Left lung (tissue), 10 donors: Measurements from ENCODE around the gene NAT8. TPM values are rescaled to one million over a fixed set of nuclear protein-coding genes. Genes with fewer than 3 reads are reported as not detected.
"Not testable (repeated sequence)": the region's sequence is repeated elsewhere in the genome, so short reads cannot be mapped to it uniquely, and the experiment has no call there.

Experiments
- ATAC-seq: fragments of 200-7000 bp; cut with Tn5 transposase; one replicate; pipeline ENCODE4 v1.9.1; 2020; ENCODE audit warnings: moderate library complexity
- DNase-seq, 4 donors: peaks; one replicate each; pipeline ENCODE4 v3.0.0-alpha.2; 2013 to 2020
- H3K27ac ChIP-seq, 2 donors: fragments of 200-600 bp; sonication (generic) in 1 of 2; one replicate each; pipeline versions ENCODE4 v1.5.0 to v1.8.0; 2020 to 2021
- H3K27me3 ChIP-seq, 2 donors: fragments of 200-600 bp; sonication (generic) in 1 of 2; one replicate each; pipeline versions ENCODE4 v1.5.0 to v1.8.0; 2020 to 2021
- H3K36me3 ChIP-seq, 2 donors: fragments of 200-600 bp; sonication (generic) in 1 of 2; one replicate each; pipeline versions ENCODE4 v1.5.0 to v1.8.0; 2020 to 2021
- H3K4me1 ChIP-seq, 2 donors: fragments of 200-600 bp; one replicate each; pipeline ENCODE4 v1.8.0; 2021
- H3K4me3 ChIP-seq, 2 donors: fragments of 200-600 bp; sonication (generic) in 1 of 2; one replicate each; pipeline versions ENCODE4 v1.5.0 to v1.8.0; 2020 to 2021; ENCODE audit warnings: mild to moderate bottlenecking in 1 of 2
- H3K9me3 ChIP-seq, 2 donors: fragments of 200-600 bp; sonication (generic) in 1 of 2; one replicate each; pipeline versions ENCODE4 v1.5.0 to v1.8.0; 2020 to 2021
- intact Hi-C, 2 donors: fragments of 100-400 bp; cut with DNase I; formaldehyde crosslinking; loops; one replicate each; pipeline versions ENCODE4 v1.11.2 to v1.14.2; 2022
- polyA plus RNA-seq, 6 donors: library from polyadenylated mRNA; unstranded; fragments of 120-200 nt; gene quantifications; one replicate each; pipeline ENCODE4 v1.2.1, GENCODE V29; 2013; ENCODE audit not compliant: insufficient read length in 6 of 6
- total RNA-seq, 2 donors: library from RNA; stranded (reverse); fragmentation: NEBNext Ultra II Directional; extraction: Animal tissue kit (Norgen Biotek cat#: 25700); gene quantifications; one replicate each; pipeline ENCODE4 v1.2.1, GENCODE V29; 2021
- TF ChIP-seq, protein P1 (sequence below), 2 donors: fragments of 200-600 bp; sonication (generic) in 1 of 2; IDR thresholded peaks; one replicate each; pipeline versions ENCODE4 v1.5.0 to v1.8.0; 2021; ENCODE audit warnings: antibody characterized with exemption in 2 of 2
- donor health status: DM: no; HTN: yes; CAD: no.
- donor health status: DM: no; HTN: no; CAD: no.

The NAT8 gene
- total and polyA plus RNA-seq, 8 donors: 0.97 to 1.7 (median 1.2) TPM; not detected in 2

DNA sequence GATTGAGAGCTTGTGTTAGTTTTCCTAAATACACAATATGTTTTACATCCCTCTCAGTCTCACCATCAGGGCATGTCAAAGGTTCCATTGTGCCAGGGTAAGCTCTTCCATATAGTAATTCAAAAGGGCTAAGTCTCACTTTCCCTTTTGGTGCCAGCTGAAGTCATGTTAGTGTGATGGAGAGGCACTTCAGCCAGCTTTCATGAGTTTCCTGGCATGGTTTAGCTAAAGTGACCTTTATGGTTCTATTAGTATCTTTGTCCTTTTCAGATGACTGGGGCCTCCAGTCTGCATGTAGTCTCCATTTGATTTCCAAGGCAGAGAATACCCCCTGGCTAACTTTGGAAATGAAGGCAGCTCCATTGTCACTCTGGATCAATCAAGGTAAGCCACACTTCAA is 27.2 kb downstream of the NAT8 start:
- no peak for DNase-seq
- intact Hi-C loops: no loop called here
- no peak for ATAC-seq
- H3K4me1 ChIP-seq: no peaks in the 10 kb centered on the region
- H3K4me3 ChIP-seq: no peak overlapping the region
- peaks cover 0 to 6% of the 10 kb centered on the region in 2 donors for H3K36me3 ChIP-seq
- H3K27ac ChIP-seq: no peak overlapping the region
- TF ChIP-seq, protein P1, sequence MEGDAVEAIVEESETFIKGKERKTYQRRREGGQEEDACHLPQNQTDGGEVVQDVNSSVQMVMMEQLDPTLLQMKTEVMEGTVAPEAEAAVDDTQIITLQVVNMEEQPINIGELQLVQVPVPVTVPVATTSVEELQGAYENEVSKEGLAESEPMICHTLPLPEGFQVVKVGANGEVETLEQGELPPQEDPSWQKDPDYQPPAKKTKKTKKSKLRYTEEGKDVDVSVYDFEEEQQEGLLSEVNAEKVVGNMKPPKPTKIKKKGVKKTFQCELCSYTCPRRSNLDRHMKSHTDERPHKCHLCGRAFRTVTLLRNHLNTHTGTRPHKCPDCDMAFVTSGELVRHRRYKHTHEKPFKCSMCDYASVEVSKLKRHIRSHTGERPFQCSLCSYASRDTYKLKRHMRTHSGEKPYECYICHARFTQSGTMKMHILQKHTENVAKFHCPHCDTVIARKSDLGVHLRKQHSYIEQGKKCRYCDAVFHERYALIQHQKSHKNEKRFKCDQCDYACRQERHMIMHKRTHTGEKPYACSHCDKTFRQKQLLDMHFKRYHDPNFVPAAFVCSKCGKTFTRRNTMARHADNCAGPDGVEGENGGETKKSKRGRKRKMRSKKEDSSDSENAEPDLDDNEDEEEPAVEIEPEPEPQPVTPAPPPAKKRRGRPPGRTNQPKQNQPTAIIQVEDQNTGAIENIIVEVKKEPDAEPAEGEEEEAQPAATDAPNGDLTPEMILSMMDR (IDR thresholded peaks at IDR 0.05): no peak
- no peaks in the 10 kb centered on the region for H3K27me3 ChIP-seq
- H3K9me3 ChIP-seq: no peaks in the 10 kb centered on the region

DNA sequence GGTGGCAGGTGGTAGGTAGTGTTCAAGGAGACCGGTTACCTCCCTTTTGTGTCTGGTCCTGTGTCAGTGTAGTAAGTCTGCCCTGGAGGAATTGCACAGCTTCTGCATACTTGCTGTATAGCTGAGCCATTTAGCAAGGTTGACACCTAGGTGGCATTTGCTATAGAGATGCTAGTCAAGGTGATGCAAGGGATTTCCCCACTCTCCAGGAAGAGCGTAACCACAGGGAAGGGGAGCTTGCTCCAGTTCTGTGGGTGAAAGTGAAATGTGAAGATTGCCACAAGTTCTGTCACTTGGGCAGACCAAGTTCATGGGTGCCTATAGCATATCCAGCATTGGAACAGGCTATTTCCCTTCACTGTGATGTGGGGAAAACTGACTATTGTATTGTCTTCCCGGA is 28.1 kb downstream of the NAT8 start:
- no peaks in the 10 kb centered on the region for H3K9me3 ChIP-seq
- intact Hi-C loops: no loop called here
- no peak for DNase-seq
- peaks cover 0 to 6% of the 10 kb centered on the region in 2 donors for H3K36me3 ChIP-seq
- no peaks in the 10 kb centered on the region for H3K27me3 ChIP-seq
- H3K4me1 ChIP-seq: no peaks in the 10 kb centered on the region
- ATAC-seq: no peak
- H3K27ac ChIP-seq: no peak overlapping the region
- TF ChIP-seq, protein P1 (IDR thresholded peaks at IDR 0.05): no peak
- H3K4me3 ChIP-seq: no peak overlapping the region

GRCh38 chr2:73611867-73612266 is 30.4 kb downstream of the NAT8 start:
- no peak for DNase-seq
- ATAC-seq: no peak
- peaks cover 0 to 6% of the 10 kb centered on the region in 2 donors for H3K36me3 ChIP-seq
- no peaks in the 10 kb centered on the region for H3K4me1 ChIP-seq
- H3K9me3 ChIP-seq: no peaks in the 10 kb centered on the region
- H3K4me3 ChIP-seq: no peak overlapping the region
- intact Hi-C loops: no loop called here
- no peaks in the 10 kb centered on the region for H3K27me3 ChIP-seq
- TF ChIP-seq, protein P1 (IDR thresholded peaks at IDR 0.05): no peak
- no peak overlapping the region for H3K27ac ChIP-seq

DNA sequence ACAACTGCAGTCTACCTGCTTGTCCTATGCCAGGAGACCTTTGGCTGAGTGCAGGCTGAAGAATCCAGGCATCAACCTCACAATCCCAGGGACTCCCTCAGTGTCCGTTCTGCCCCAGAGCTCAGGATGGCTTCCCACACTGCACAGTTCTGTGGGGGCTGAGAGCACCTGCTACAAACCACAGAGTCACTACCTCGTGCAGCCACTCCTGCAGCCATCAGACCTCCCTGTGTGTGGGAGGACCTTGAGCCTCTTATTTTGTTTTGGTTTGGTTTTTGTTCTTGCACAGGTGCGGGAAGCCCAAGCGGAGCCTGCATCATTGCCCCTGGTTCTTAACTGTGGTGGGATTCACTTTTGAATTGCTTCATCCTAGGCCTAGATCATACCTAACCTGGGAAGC is 31.0 kb downstream of the NAT8 start:
- intact Hi-C loops: no loop called here
- Histone ChIP-seq H3K4me1 (no peaks in the 10 kb centered on the region), H3K27me3 (no peaks in the 10 kb centered on the region), H3K4me3 (no peak overlapping the region), H3K36me3 (peaks cover 0 to 6% of the 10 kb centered on the region in 2 donors), H3K27ac (no peak overlapping the region), H3K9me3 (no peaks in the 10 kb centered on the region)
- ATAC-seq: no peak
- no peak for DNase-seq
- TF ChIP-seq, protein P1 (IDR thresholded peaks at IDR 0.05): no peak

DNA sequence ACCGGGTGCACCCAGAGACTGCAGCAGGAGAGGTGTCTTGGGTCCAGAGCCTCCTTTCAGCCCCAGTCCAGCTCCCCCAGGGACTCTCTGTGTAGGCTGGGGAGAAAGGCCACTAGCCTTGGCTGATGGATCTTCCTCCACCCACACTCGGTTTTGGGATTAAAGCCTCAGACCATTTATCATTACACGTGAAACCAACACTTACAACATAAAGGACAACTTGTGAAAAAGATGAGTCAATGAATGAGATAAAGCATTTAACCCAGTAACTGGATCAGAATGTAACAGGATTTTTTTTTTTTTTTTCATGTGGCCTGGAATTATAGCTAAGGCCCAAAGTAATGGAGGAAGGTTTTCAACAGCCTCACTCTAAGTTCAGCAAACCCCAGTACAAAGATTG is 32.1 kb downstream of the NAT8 start:
- Histone ChIP-seq H3K27me3 (no peaks in the 10 kb centered on the region), H3K36me3 (peaks cover 0 to 6% of the 10 kb centered on the region in 2 donors), H3K27ac (no peak overlapping the region), H3K9me3 (no peaks in the 10 kb centered on the region), H3K4me3 (no peak overlapping the region), H3K4me1 (no peaks in the 10 kb centered on the region)
- no peak for ATAC-seq
- TF ChIP-seq, protein P1 (IDR thresholded peaks at IDR 0.05): no peak
- no peak for DNase-seq
- intact Hi-C loops: no loop called here

- DNase-seq, H3K9me3 ChIP-seq, H3K27ac ChIP-seq, intact Hi-C loops, H3K4me1 ChIP-seq, ATAC-seq, H3K4me3 ChIP-seq, H3K27me3 ChIP-seq: not testable (repeated sequence)
- peaks cover 0 to 25% of the 10 kb centered on the region in 2 donors for H3K36me3 ChIP-seq
Observed at GRCh38 chr2:73604589-73604988, 37.6 kb downstream of the NAT8 start.

- ATAC-seq, DNase-seq, H3K4me3 ChIP-seq, H3K27me3 ChIP-seq, H3K9me3 ChIP-seq, H3K4me1 ChIP-seq, H3K27ac ChIP-seq, intact Hi-C loops: not testable (repeated sequence)
- peaks cover 0 to 25% of the 10 kb centered on the region in 2 donors for H3K36me3 ChIP-seq
Observed at GRCh38 chr2:73603099-73603588, 39.1 kb downstream of the NAT8 start.
